ENCODE data around the gene EMD.
"Not testable (repeated sequence)": the region's sequence is repeated elsewhere in the genome, so short reads cannot be mapped to it uniquely, and the experiment has no call there.

The EMD gene
- 64.8 to 98.4 (median 84.2) reads per million in 4 donors for total RNA-seq

DNA sequence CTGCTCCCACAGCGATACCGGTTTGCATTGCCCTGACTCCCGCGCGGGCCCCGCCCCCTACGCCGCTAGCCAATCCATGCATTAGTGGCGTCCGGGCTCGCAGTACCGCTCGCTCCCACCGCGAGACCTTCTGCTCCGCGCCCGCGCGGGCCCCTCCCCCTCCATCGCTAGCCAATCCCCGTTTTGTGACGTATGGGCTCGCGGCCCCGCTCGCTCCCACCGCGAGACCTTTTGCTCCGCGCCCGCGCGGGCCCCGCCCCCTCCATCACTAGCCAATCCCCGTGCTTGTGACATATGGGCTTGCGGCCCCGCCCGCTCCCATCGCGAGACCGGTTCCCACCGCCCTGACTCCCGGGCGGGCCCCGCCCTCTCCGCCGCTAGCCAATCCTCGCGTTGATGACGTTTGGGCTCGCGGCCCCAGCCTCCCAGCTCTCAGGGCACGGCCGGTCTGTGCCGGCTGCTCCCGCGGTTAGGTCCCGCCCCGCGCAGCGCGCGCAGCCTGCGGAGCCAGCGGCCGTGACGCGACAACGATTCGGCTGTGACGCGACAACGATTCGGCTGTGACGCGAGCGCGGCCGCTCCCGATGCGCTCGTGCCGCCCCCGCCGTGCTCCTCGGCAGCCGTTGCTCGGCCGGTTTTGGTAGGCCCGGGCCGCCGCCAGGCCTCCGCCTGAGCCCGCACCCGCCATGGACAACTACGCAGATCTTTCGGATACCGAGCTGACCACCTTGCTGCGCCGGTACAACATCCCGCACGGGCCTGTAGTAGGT is at the start of gene EMD:
EMD (plus strand) TSS at position 497 of the 770 bp plus-strand sequence; CDS start at position 687, 190 bp downstream.
- peak; percentile 92 to 99 (median 94) for DNase-seq

DNA sequence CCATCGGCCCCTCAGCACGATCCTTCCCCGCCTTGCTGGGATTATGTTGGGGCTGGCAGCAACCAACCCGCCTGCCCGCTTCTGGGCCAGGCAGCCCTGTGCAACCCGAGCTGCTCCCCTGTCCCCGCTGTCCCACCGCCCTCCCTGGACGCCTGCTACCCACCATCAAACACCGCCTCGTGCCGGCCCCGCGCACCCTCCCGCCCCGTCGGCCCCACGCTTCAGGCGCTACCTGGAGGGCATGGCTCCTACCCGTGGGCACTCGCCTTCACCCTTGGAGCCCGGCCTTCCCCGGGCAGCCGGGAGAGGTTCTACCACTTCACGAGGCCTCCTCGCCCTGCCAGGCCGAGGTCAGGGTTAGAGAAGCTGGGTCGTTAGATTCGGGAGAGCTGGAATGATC is 46.5 kb upstream of the EMD start:
- DNase-seq: no peak

DNA sequence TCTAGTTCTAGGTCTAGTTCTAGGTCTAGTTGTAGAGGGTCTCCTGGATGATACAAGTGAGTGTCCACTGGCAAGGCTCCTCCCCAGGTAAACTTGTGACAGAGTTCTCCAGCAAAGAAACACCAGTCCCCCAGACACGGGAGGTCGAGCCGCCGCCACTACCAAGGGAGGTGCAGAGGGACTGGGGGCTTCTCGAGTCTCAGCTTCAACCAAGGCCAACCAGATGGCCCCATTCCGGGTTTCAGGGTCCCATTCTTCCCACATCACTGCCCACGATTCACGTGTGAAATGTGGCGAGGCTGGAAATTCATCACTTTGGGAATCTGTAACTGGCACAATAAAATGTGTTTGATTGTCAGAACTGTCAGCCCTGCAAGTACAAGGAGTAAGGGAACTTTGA is 46.0 kb upstream of the EMD start:
- no peak for DNase-seq

DNA sequence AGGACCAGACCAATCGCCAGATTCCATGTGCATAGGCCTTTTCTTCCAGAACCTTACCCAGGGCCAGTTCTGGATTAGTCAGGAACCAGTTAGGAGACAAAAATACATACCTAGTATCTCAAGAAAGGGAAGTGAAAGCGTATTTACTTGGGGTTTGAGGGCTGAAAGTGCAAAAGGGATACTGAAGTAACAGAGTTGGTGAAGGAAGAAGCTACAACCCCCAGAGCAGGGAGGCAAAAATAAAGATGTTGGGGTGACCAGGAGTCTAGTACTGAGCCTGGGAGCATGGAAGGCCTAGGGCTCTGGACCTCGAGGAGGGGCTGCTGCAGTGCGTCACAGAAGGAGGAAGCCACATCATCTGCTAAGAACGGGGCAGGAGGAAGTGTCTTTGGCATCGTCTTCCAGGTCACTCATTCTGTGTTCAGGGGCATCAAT is 45.2 kb upstream of the EMD start:
- DNase-seq: no peak

DNA sequence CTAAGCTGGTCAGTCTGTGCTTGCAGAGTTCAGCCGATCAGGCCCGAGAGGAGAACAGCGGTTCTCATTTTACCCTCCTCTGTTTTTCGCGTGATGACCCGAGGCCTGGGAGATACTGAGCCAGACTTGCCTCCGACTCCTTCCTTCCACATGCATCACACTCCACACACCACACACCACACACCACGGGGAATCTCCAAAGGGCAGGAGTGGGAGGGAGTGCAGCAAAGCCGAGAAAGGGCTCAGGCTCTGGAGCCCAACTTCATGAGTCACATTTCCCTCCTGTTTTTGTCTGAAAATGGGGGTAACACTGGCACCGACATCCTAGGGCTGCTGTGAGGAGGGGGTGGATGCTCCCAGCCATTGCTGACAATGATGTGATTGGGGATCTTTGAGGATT is 44.6 kb upstream of the EMD start:
- no peak for DNase-seq

DNA sequence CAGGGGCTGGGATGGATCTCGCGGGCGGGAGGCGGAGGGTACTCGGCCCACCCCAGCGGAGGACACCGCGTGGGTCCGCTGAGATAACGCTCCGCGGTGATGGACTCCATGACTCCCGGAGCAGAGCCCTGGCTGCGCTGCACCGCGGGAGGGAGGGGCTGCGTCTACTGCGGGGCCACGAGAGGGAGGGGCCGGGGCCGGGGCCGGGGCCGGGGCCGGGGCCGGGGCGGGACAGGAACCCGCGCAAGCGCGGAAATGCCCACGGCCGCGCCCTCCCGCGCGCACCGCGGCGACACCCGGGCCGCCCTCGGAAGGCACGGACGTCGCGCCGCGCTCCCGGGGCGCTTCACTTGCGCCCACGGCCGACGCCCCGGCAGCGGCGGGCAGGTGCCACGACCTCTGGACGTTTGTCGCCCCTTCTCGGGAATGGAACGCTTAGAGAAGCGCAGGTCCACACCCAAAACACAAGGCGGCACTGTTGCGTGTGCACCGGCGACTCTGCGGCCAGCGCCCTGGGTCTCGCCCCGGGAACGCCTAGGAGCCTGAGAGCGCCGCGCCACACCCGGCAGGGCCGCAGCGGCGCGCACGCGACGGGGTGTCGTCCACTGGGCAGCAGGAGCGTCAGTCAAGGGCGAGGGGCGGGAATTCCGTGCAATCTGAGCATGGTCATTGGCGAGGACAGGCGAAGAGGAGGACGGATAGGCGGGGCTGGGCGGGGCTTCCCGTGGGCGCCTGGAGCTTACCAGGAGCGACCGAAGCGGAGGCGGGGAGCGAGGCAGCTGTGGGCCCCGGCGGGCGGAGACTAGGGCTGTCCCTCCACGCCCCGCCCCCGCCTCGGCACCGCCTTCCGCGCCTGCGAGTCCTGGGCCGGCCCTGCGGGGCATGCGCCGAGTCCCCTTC is 37.4 kb upstream of the EMD start:
- not testable (repeated sequence) for DNase-seq

DNA sequence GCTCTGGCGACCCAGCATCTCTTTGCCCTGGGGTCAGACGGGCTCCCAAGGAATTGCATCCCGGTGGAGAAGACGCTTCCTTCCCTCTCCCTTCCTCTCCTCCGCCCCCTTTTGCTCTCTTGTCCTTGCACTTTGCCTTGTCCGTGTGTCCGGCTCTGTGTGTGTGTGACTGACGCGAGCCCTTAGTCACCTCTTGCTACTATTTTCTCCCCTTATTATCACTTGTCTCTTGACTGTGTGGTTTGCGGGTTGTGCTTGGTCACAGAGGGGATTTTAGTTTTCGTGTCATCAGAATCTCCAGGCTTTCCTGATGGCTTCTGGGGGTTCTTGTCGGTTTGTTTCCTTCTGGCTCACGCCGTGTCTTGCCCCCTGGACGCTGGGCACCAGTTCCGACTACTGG is 36.0 kb upstream of the EMD start:
- not testable (repeated sequence) for DNase-seq

DNA sequence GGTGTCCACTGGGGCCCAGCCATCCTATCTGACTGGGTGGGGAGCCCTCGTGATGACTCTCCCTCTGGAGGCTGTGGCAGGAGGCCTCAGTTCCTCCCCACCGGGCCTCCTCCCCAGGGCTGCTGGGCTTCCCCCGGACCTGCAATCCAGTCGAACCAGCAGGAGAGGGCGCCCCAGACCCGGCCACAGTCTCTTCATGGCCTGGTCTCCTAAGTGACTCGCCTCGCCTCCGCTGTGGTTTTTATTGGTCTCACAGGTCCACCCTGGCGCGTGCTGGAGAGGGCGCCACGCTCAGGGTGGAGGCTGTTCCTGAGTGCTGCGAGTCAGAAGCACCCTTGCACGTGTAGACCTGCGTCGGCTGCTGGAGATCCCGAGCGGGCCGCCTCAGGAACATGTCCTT is 35.5 kb upstream of the EMD start:
- DNase-seq: not testable (repeated sequence)

DNA sequence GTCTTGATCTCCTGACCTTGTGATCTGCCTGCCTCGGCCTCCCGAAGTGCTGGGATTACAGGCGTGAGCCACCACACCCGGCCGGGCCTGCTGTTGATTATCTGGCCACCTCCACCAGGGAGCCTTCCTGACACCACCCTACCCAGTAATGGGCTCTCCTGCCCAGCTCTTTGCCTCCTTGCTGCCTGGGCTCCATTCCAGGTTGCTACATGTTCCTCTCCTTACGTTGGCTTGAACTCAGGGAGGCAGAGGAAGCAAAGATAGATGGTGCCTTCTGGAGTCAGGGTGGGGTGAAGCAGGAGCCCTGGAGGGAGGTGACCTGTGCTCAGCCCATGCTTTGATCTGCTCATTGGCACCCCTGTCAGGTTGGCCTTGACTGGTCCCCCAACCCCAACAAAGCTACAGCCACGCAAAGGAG is 31.0 kb upstream of the EMD start:
- DNase-seq: no peak

DNA sequence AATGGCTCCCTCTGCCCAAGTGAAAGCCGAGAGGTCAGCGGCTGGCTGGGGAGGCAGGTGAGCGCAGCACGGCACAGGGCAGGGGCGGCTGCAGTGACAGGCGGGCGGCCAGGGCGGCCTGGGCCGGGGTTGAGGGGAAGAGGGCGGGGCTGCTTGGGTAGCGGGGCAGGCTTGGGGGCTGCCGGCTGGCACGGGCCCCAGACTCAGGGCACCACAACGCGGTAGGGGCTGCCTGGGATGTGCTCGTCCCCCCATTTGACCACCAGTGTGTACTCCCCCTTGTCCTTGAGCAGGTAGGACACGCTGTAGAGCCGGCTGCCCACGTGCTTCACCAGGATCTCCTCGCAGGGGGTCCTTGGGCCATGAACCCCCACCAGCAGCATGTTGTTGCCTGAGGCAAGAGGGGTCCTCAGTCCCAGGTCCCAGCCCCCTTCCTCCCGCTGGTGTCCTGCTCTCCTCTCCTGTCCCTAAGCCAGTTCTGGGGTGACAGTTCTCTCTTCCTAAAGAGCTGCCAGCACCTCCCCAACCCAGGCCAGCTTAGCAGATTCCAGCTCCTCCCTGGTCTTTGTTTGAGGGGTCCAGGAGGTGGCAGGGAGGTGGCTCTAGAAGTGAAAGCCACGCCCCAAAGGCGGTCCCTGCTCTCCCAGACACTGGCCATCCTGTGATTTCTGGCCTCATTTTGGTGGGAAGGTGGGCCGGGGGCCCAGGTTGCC is 30.3 kb upstream of the EMD start:
- no peak for DNase-seq

DNA sequence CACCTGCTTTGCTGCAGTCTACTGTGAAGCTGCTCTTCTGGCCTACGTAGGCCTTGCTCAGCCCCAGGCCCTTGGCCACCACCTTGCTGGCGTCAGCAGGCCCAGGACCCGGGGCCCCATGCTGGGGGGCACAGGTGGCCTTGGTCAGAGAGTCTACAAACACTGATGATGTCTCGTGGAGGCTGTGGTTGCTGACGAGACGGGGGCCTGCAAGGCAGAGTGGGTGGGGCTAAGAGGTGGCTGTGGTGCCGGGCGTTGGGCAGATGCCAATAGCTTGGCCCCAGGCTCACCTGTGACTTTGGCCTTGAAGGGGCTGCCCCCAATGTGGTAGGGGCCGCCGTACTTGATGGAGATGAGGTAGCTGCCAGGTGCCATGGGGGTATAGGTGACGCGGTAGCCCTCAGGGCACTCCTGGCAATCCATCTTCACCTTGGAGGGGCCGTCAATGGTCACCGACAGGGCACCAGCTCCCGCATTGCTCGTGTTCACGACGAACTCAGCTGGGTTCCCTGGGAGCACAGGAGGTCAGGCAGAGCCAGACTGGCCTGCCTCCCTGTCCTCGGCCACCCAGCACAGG is 29.6 kb upstream of the EMD start:
- no peak for DNase-seq

DNA sequence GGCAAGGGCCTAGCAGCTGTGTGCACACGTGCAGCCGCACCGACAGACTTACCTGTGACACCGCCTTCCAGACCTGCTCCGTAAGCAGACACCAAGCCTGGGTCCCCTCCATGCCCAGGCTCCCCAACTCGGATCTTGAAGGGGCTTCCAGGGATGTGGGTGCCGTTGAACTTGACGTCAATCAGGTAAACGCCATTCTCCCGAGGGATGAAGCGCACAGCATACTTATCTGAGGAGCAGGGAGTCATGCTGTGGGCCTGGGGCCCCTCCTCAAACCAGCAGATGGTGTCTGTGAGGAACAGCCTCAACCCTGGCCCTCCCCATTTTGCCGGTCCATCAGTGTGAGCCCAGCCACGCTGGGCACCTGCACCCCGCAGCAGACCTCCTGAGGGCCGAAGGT is 29.1 kb upstream of the EMD start:
- DNase-seq: no peak

DNA sequence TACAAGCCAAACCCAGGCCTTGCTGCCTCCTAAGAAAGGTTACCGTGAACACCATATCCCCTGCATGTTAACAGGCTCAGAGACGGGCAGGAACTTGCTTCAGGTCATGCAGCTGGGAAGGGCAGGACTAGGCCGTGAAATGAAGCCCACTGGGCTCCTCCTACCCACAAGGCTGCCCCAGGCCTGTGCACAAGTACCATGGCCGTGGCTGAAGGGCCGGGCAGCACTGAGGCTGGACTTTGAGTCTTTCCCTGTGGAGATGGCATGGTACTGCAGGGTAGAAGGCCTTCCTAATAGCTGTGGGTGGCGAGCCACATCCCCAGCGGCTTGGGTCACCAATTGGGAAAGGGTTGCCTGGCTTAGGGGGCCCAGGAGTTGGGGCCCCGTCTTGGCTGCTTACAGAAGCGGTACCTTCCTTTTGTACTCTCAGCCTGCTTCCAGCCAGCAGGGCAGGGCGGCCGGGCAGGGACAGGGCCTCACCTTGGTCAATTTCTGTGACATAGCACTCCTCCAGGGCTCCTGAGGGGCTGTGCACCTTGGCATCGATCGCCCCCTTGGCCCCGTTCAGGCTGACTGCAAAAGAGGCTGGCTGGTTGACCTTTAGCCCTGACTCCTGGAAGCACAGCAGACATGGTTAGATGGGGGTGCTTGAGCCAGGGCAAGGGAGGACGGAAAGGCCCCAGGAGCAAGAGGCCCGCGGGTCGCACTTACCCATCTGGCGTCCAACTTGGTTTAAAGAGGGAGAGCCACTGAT is 28.5 kb upstream of the EMD start:
- no peak for DNase-seq

DNA sequence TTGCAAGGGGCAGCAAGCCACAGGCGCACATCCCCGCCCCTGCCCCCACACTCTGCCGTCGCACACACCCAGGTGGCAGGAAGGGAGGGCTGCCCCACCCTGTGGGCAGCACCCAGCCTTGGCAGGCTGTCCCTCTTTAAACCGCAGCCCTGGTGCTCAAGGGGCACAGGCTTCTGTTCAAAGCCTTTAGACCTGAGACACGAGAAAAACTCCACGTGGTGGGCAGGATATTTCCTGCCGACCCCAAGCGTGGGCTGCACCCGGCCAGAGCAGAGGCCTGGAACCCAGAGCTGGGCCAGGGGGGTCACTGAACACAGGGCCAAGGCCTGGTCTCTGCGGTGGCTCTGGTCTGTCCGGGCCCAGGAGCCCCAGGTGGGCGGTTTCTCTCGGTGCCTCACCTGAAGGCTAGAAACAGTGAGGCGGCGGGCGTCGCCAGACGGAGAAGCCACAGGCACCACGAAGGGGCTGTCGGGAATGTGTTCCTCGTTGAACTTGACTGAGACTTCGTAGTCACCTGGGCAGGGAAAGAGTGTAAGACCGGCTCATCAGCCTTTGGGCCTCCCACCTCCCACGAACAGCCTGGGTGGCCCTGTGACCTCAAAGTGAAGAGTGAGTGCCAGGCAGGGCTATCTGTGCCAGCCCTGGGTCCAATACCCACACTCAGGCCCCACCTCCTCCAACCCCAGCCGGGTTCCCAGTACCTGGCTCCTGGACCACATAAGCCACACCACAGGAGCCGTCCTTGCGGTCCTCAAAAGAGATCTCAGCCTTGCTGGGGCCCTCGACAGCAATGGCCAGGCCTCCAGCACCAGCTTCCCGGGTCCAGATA is 27.7 kb upstream of the EMD start:
- DNase-seq: peak in 3 of 5 donors; percentile 27 to 71 (median 37)

DNA sequence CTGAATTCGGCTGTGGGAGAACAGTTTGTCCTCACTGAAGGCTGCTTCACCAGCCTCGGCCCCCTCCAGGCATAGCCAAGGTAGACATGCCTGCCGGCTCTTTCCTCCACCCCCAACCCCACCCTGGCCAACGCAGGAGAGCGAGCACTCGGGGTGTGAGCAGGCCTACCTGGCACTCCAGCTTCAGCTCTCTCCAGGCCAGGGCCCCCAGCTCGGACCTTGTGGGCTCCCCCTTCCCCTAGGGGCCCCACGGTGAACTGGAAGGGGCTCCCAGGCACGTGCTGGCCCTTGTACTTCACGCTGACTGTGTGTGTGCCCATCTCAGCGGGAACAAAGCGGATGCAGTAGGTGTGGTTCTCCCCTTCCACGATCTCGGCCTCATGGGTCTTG is 27.1 kb upstream of the EMD start:
- no peak for DNase-seq

DNA sequence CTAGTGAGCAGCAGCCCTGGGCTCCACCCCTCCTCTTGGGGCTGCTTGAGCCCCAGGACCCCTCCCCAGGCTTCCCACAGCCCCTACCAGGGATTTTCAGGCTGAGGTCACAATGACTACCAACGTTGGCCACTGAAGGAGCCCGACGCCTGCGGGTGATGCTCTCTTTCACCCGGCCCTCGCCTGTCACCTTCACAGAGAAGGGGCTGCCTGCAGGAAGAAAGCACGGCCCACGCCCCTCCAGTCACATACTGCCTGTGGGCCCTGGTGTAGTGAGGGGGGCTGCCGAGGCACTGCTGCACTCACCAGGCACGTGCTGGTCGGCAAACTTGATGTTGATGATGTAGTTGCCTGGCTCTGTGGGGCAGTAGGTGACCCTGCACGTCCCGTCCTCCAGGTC is 26.6 kb upstream of the EMD start:
- no peak for DNase-seq

DNA sequence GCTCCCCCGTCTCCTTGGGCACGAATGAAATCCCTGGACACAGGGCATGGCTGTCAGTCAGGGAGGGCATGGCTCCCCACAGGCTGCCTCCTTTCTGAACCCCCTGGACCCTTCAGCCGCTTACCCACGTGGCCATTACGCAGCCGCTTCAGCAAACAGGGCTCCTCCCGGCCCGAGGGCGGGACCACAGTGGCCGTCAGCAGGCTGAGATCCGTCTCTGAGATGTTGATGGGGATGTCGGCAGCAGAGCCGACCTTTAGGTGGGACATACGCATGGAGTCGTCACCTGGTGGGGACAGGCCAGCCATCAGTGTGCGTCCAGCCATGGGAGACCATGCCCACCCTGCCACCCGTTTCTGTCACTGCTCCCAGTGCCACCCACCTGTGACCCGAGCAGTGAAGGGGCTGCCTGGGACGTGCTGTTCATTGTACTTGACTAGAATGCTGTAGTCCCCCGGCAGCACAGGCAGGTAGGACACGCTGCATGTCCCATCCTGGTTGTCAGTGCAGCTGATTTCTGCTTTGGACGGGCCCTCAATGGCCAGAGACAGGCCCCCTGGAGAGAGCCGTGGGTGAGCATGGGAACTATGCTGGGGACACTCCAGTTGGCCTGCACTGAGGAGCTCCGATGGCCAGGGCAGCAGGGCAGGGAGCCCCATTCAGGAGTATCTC is 25.8 kb upstream of the EMD start:
- no peak for DNase-seq

DNA sequence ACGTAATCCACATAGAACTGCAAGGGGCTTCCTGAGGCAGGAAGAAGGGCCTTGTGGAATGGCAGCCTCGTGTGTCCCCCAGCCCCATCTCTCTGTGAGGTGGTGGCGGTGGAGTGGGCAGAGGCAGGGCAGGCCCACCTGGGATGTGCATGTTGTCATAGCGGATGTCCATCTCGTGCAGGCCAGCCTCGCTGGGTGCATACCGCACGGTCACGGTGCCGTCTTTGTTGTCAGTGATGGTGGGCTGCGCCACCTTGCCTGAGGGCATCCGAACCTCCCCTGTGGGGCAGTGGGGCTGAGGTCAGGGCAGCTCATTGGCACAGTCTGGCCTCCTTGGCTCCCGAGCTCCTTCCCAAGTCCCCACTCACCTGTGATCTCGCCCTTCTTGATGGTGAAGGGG is 25.1 kb upstream of the EMD start:
- no peak for DNase-seq

DNA sequence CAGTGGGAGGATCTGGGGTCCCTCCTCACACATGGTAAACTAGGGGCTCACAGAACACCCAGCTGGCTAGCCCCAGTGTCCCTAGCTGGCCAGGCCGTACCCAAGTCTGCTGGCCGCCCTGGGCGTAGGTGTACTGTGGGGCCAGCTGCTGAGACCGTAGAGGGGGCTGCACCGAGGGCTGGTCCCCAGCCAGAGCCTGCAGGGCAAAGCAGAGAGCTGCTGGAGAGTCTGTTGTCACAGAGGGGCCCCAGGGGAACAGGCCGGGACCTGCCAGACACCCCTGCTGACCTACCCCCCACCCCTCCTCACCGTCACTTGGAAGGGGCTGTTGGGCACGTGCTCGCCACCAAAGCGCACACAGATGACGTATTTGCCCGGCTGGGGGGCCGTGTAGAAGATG is 24.6 kb upstream of the EMD start:
- no peak for DNase-seq

DNA sequence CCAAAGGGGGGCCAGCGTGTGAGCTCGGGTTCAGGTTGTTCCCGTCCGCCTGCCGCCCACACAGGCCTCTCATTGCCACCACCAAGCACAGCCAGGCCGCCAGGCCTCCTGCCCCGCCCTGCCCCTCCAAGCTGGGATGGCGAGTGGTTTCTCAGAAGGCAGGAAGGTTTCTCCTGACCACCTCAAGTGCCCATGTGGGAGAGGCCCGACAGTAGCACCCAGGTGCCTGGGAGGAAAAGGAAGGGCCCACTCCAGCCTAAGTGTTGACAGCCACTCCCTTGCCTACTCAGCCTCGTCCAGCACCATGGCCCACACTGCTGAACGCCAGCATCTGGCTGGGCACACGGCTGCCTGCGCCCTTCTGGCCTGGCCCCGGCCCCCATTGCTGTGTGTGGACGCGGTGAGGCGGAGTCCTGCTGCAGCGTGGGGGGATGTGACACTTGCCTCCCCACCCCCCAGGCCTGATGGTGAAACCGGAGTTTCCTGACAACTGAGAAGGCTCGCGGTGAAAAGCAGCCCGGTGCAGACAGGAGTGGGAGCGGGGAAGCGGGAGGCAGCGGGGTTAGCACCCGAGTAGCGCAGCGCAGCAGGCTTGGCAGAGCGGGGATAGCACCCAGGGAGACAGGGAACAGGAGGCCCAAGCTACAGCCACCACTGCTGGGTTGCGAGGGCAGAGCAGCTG is 23.9 kb upstream of the EMD start:
- DNase-seq: no peak

Data from T-helper 1 cell (primary cell).